Glutamatergic neuron (in vitro differentiated cells): ENCODE measurements around the gene SNX22. TPM values are rescaled to one million over a fixed set of nuclear protein-coding genes. Genes with fewer than 3 reads are reported as not detected.
A peak's percentile ranks its signal among the peaks of the same experiment; 100 is the strongest.

Experiments
- DNase-seq: peaks from one replicate; pipeline ENCODE4 v3.0.0; 2022
- H3K27ac Mint-ChIP-seq: one replicate; pipeline ENCODE4 v1.8.0; 2020; ENCODE audit warnings: mild to moderate bottlenecking, mixed read lengths, inconsistent platforms; ENCODE audit not compliant: unreplicated experiment
- H3K27me3 Mint-ChIP-seq: one replicate; pipeline ENCODE4 v1.8.0; 2020; ENCODE audit warnings: mild to moderate bottlenecking, moderate library complexity, mixed read lengths, inconsistent platforms; ENCODE audit not compliant: unreplicated experiment
- H3K36me3 Mint-ChIP-seq: one replicate; pipeline ENCODE4 v1.8.0; 2020; ENCODE audit warnings: mild to moderate bottlenecking, mixed read lengths, inconsistent platforms; ENCODE audit not compliant: unreplicated experiment
- H3K4me1 Mint-ChIP-seq: one replicate; pipeline ENCODE4 v1.8.0; 2020; ENCODE audit warnings: mild to moderate bottlenecking, low read depth, mixed read lengths, inconsistent platforms; ENCODE audit not compliant: unreplicated experiment
- H3K4me3 Mint-ChIP-seq: one replicate; pipeline ENCODE4 v1.8.0; 2020; ENCODE audit warnings: mild to moderate bottlenecking, mixed read lengths, inconsistent platforms; ENCODE audit not compliant: unreplicated experiment
- H3K9me3 Mint-ChIP-seq: one replicate; pipeline ENCODE4 v1.8.0; 2020; ENCODE audit warnings: mild to moderate bottlenecking, moderate library complexity, mixed read lengths, inconsistent platforms; ENCODE audit not compliant: unreplicated experiment
- CTCF ChIP-seq: fragments of 200-600 bp; sonication (generic); IDR thresholded peaks from one replicate; pipeline ENCODE4 v1.5.0; 2021; ENCODE audit not compliant: partially characterized antibody, unreplicated experiment
- total RNA-seq: library from RNA; stranded (reverse); fragmentation: NEBNext Ultra II Directional; extraction: Animal tissue kit (Norgen Biotek cat#: 25700); gene quantifications from one replicate; pipeline ENCODE4 v1.2.1, GENCODE V29; 2021; ENCODE audit not compliant: unreplicated experiment

Gene SNX22
- total RNA-seq, 1 donor from 2014 or later, result 4.6 TPM

GRCh38 chr15:64158363-64159134, 7.0 kb downstream of the SNX22 start:
- Mint-ChIP-seq H3K27ac (peak overlapping the region; percentile 36), H3K36me3 (peaks cover 4% of the 10 kb centered on the region), H3K9me3 (peaks cover 11% of the 10 kb centered on the region), H3K4me1 (peaks cover 12% of the 10 kb centered on the region), H3K4me3 (peak overlapping the region; percentile 18), H3K27me3 (peaks cover 2% of the 10 kb centered on the region)
- DNase-seq, result no peak
- no peak for TF ChIP-seq CTCF

GRCh38 chr15:64161688-64162477, 10.4 kb downstream of the SNX22 start:
- Mint-ChIP-seq H3K27ac (peak overlapping the region; percentile 88), H3K4me1 (peaks cover 26% of the 10 kb centered on the region), H3K27me3 (peaks cover 5% of the 10 kb centered on the region), H3K4me3 (peak overlapping the region; percentile 94), H3K9me3 (peaks cover 18% of the 10 kb centered on the region), H3K36me3 (peaks cover 4% of the 10 kb centered on the region)
- TF ChIP-seq CTCF, result no peak
- no peak for DNase-seq

- H3K4me1 Mint-ChIP-seq, result peaks cover 28% of the 10 kb centered on the region
- no peak for TF ChIP-seq CTCF
- peak overlapping the region; percentile 88 for H3K27ac Mint-ChIP-seq
- H3K9me3 Mint-ChIP-seq, result peaks cover 18% of the 10 kb centered on the region
- H3K4me3 Mint-ChIP-seq, result peak overlapping the region; percentile 94
- no peak for DNase-seq
- H3K27me3 Mint-ChIP-seq, result peaks cover 5% of the 10 kb centered on the region
- H3K36me3 Mint-ChIP-seq, result peaks cover 4% of the 10 kb centered on the region
Observed at GRCh38 chr15:64162478-64162868, 10.9 kb downstream of the SNX22 start.

GRCh38 chr15:64162869-64163658, 11.5 kb downstream of the SNX22 start, which contains the start of gene PPIB:
TSS of gene PPIB (minus strand) at chr15:64163022. CDS start at chr15:64162986, 36 bp downstream.
- peaks cover 18% of the 10 kb centered on the region for H3K9me3 Mint-ChIP-seq
- H3K4me1 Mint-ChIP-seq, result peaks cover 28% of the 10 kb centered on the region
- no peak for TF ChIP-seq CTCF
- DNase-seq, result peak; percentile 96
- H3K36me3 Mint-ChIP-seq, result peaks cover 4% of the 10 kb centered on the region
- peaks cover 5% of the 10 kb centered on the region for H3K27me3 Mint-ChIP-seq
- H3K4me3 Mint-ChIP-seq, result peak within 1 kb of the TSS; percentile 94
- H3K27ac Mint-ChIP-seq, result peak within 1 kb of the TSS; percentile 88
